SH-SY5Y (cell line): Measurements from ENCODE around the gene UFD1.

Experiments used
- GATA2 ChIP-seq: IDR thresholded peaks from 2 replicates; pipeline ENCODE4 v1.6.1; 2011; ENCODE audit warnings: mild to moderate bottlenecking, low read depth, low read length
- GATA3 ChIP-seq: IDR thresholded peaks from 2 replicates; pipeline ENCODE4 v1.6.1; 2011; ENCODE audit warnings: low read depth, mild to moderate bottlenecking, low read length, moderate library complexity

DNA sequence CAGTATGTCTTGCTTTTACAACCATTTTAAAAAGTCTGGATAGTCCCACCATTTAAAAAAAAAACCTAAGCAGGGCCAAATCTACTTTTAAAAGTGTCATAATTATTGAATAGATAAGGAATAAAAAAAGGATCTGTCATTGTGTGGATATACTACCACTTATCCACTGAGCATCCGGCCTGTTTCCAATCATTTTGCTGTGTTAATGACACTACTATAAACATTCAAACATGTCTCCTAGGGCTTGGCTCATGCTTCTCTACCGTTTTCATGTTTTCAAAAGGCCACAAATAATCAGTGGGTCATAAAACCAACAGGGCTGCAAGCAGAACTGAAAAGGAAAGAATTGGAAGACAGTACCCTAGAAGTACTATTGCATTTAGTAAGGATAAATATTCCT lies 19.0 kb downstream of the UFD1 start:
- TF ChIP-seq GATA2 (no peak), GATA3 (no peak)
